ENCODE results near the gene CR2. TPM values are rescaled to one million over a fixed set of nuclear protein-coding genes. Genes with fewer than 3 reads are reported as not detected.

The CR2 gene
- polyA plus RNA-seq, 1 experiment = not detected

GRCh38 chr1:207500306-207500705 lies 46.2 kb downstream of the CR2 start:
- no peak for TF ChIP-seq CTCF (IDR thresholded peaks at IDR 0.05; ENCODE audit: low read depth, low read length)
- no peak for DNase-seq (ENCODE audit: low read depth, low spot score)
- POLR2A ChIA-PET = no interaction called here
- H3K9me3 ChIP-seq (ENCODE audit: control insufficient read depth, insufficient read depth, low read length) = no peaks in the 10 kb centered on the region
- H3K4me3 ChIP-seq (ENCODE audit: low read depth, low read length) = no peak overlapping the region
- H3K27me3 ChIP-seq (ENCODE audit: control insufficient read depth, insufficient read depth, low read length) = peaks cover 16% of the 10 kb centered on the region
- CTCF ChIA-PET = interaction anchor here (0.6 to 2.6 kb wide), 34 partner anchors 10 to 1038 kb away, joined by 3 to 18 read pairs (median 3); partner anchors contain the start of gene EIF2D
- no peak overlapping the region for H3K27ac ChIP-seq (ENCODE audit: low read depth, low read length)

DNA sequence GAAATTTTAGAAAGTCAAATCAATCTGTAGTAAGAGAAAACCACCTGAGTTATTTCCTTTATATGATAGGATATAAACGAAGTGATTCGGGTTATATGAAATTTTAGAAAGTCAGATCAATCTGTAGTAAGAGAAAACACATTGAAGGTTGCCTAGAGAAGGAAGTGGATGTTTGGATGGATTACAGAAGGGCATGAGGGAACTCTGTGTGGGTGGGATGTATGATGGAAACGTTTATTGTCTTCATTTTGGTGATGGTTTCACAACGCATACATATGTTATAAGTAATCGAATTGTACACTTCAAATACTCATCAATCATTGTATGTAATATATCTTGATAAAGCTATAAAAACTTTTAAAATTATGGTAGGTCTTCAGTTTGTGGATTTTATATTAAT lies 46.9 kb downstream of the CR2 start:
- no peak overlapping the region for H3K4me3 ChIP-seq (ENCODE audit: low read depth, low read length)
- TF ChIP-seq CTCF (IDR thresholded peaks at IDR 0.05; ENCODE audit: low read depth, low read length) = no peak
- peaks cover 9% of the 10 kb centered on the region for H3K27me3 ChIP-seq (ENCODE audit: control insufficient read depth, insufficient read depth, low read length)
- POLR2A ChIA-PET = no interaction called here
- DNase-seq (ENCODE audit: low read depth, low spot score) = no peak
- H3K9me3 ChIP-seq (ENCODE audit: control insufficient read depth, insufficient read depth, low read length) = no peaks in the 10 kb centered on the region
- H3K27ac ChIP-seq (ENCODE audit: low read depth, low read length) = no peak overlapping the region
- CTCF ChIA-PET = interaction anchor here (1.2 kb wide), 1 partner anchor 451 kb away, joined by 4 read pairs; no protein-coding TSS in a partner anchor

DNA sequence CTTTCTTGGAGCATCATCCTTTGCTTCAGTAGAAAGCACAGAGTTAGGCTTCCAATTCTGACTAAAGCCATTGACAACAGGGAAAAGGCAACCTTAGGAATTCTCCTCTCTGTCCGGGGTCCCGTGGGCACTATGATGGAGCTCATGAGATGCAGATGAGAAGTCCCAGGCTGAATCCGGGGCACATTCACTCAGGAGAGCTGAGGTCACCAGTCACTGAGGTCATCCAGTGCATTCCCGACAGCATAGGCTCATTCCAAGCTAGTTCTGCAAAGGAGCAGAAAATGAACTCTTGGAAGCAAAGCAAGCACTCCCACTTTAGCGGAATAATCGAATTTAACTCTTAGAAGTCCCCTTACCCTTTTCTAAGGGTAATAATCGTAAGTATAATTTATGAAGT lies 48.6 kb downstream of the CR2 start:
- TF ChIP-seq CTCF (IDR thresholded peaks at IDR 0.05; ENCODE audit: low read depth, low read length) = no peak
- Histone ChIP-seq H3K4me3 (ENCODE audit: low read depth, low read length) (no peak overlapping the region), H3K9me3 (ENCODE audit: control insufficient read depth, insufficient read depth, low read length) (no peaks in the 10 kb centered on the region), H3K27ac (ENCODE audit: low read depth, low read length) (no peak overlapping the region), H3K27me3 (ENCODE audit: control insufficient read depth, insufficient read depth, low read length) (no peaks in the 10 kb centered on the region)
- CTCF ChIA-PET = no interaction called here
- DNase-seq (ENCODE audit: low read depth, low spot score) = no peak
- POLR2A ChIA-PET = no interaction called here

- TF ChIP-seq CTCF (IDR thresholded peaks at IDR 0.05; ENCODE audit: low read depth, low read length) = no peak
- no peak for DNase-seq (ENCODE audit: low read depth, low spot score)
- no peak overlapping the region for H3K27ac ChIP-seq (ENCODE audit: low read depth, low read length)
- no peaks in the 10 kb centered on the region for H3K27me3 ChIP-seq (ENCODE audit: control insufficient read depth, insufficient read depth, low read length)
- no peaks in the 10 kb centered on the region for H3K9me3 ChIP-seq (ENCODE audit: control insufficient read depth, insufficient read depth, low read length)
- no peak overlapping the region for H3K4me3 ChIP-seq (ENCODE audit: low read depth, low read length)
- ChIA-PET CTCF (no interaction called here), POLR2A (no interaction called here)
These were observed 49.8 kb downstream of the CR2 start for GRCh38 chr1:207503950-207504349.

DNA sequence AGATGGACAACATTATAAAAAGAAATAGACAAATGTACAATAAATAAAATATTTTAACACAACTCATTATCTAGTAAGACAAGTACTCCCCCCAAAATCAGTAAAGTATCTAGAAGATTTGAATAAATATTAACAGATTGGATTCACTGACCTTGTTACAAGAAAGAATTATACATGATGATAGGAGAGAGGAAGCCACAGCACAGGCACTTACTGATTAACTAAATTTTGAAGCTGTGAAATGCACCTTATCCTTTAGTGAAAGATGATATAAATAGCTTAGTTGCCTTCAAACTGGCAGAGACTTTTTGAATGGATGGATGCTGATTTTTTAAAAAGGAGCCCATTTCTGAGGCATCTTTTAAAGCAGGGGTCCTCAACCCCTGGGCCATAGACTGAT lies 50.3 kb downstream of the CR2 start:
- Histone ChIP-seq H3K4me3 (ENCODE audit: low read depth, low read length) (no peak overlapping the region), H3K27me3 (ENCODE audit: control insufficient read depth, insufficient read depth, low read length) (no peaks in the 10 kb centered on the region), H3K27ac (ENCODE audit: low read depth, low read length) (no peak overlapping the region), H3K9me3 (ENCODE audit: control insufficient read depth, insufficient read depth, low read length) (no peaks in the 10 kb centered on the region)
- TF ChIP-seq CTCF (IDR thresholded peaks at IDR 0.05; ENCODE audit: low read depth, low read length) = no peak
- no peak for DNase-seq (ENCODE audit: low read depth, low spot score)
- POLR2A ChIA-PET = no interaction called here
- CTCF ChIA-PET = no interaction called here

Measured in AG04450 (cell line).